ENCODE data around the gene TRDN.

The TRDN gene

GRCh38 chr6:123541462-123541861, 95.3 kb downstream of the TRDN start:
- no peaks in the 10 kb centered on the region for H3K4me1 ChIP-seq (ENCODE audit: insufficient read depth, low read length)
- no peaks in the 10 kb centered on the region for H3K27me3 ChIP-seq (ENCODE audit: insufficient read depth, low read length)
- no peak overlapping the region for H3K4me3 ChIP-seq (ENCODE audit: low read length)
- H3K9me3 ChIP-seq (ENCODE audit: low read length), result no peaks in the 10 kb centered on the region
- no peaks in the 10 kb centered on the region for H3K36me3 ChIP-seq (ENCODE audit: insufficient read depth, low read length)
- no peak overlapping the region for H2AFZ ChIP-seq (ENCODE audit: low read depth, low read length)

GRCh38 chr6:123533862-123534648, 102.7 kb downstream of the TRDN start:
- Histone ChIP-seq H3K4me3 (ENCODE audit: low read length) (no peak overlapping the region), H3K9me3 (ENCODE audit: low read length) (no peaks in the 10 kb centered on the region), H2AFZ (ENCODE audit: low read depth, low read length) (no peak overlapping the region), H3K27me3 (ENCODE audit: insufficient read depth, low read length) (no peaks in the 10 kb centered on the region), H3K36me3 (ENCODE audit: insufficient read depth, low read length) (no peaks in the 10 kb centered on the region), H3K4me1 (ENCODE audit: insufficient read depth, low read length) (no peaks in the 10 kb centered on the region)

GRCh38 chr6:123529843-123530242, 106.9 kb downstream of the TRDN start:
- H2AFZ ChIP-seq (ENCODE audit: low read depth, low read length), result no peak overlapping the region
- no peaks in the 10 kb centered on the region for H3K9me3 ChIP-seq (ENCODE audit: low read length)
- H3K36me3 ChIP-seq (ENCODE audit: insufficient read depth, low read length), result no peaks in the 10 kb centered on the region
- no peak overlapping the region for H3K4me3 ChIP-seq (ENCODE audit: low read length)
- no peaks in the 10 kb centered on the region for H3K27me3 ChIP-seq (ENCODE audit: insufficient read depth, low read length)
- no peaks in the 10 kb centered on the region for H3K4me1 ChIP-seq (ENCODE audit: insufficient read depth, low read length)

- Histone ChIP-seq H3K4me3 (ENCODE audit: low read length) (no peak overlapping the region), H3K4me1 (ENCODE audit: insufficient read depth, low read length) (no peaks in the 10 kb centered on the region), H3K36me3 (ENCODE audit: insufficient read depth, low read length) (no peaks in the 10 kb centered on the region), H3K9me3 (ENCODE audit: low read length) (no peaks in the 10 kb centered on the region), H3K27me3 (ENCODE audit: insufficient read depth, low read length) (no peaks in the 10 kb centered on the region), H2AFZ (ENCODE audit: low read depth, low read length) (no peak overlapping the region)
Measured at GRCh38 chr6:123529058-123529457, 107.7 kb downstream of the TRDN start.

GRCh38 chr6:123527406-123527805, 109.3 kb downstream of the TRDN start:
- no peaks in the 10 kb centered on the region for H3K27me3 ChIP-seq (ENCODE audit: insufficient read depth, low read length)
- no peaks in the 10 kb centered on the region for H3K9me3 ChIP-seq (ENCODE audit: low read length)
- H3K36me3 ChIP-seq (ENCODE audit: insufficient read depth, low read length), result no peaks in the 10 kb centered on the region
- no peaks in the 10 kb centered on the region for H3K4me1 ChIP-seq (ENCODE audit: insufficient read depth, low read length)
- H2AFZ ChIP-seq (ENCODE audit: low read depth, low read length), result no peak overlapping the region
- H3K4me3 ChIP-seq (ENCODE audit: low read length), result no peak overlapping the region

GRCh38 chr6:123526128-123526527, 110.6 kb downstream of the TRDN start:
- no peaks in the 10 kb centered on the region for H3K4me1 ChIP-seq (ENCODE audit: insufficient read depth, low read length)
- H3K27me3 ChIP-seq (ENCODE audit: insufficient read depth, low read length), result no peaks in the 10 kb centered on the region
- no peak overlapping the region for H3K4me3 ChIP-seq (ENCODE audit: low read length)
- H2AFZ ChIP-seq (ENCODE audit: low read depth, low read length), result no peak overlapping the region
- no peaks in the 10 kb centered on the region for H3K36me3 ChIP-seq (ENCODE audit: insufficient read depth, low read length)
- no peaks in the 10 kb centered on the region for H3K9me3 ChIP-seq (ENCODE audit: low read length)

GRCh38 chr6:123524781-123525180, 112.0 kb downstream of the TRDN start:
- no peaks in the 10 kb centered on the region for H3K36me3 ChIP-seq (ENCODE audit: insufficient read depth, low read length)
- no peak overlapping the region for H2AFZ ChIP-seq (ENCODE audit: low read depth, low read length)
- no peaks in the 10 kb centered on the region for H3K9me3 ChIP-seq (ENCODE audit: low read length)
- H3K27me3 ChIP-seq (ENCODE audit: insufficient read depth, low read length), result no peaks in the 10 kb centered on the region
- H3K4me1 ChIP-seq (ENCODE audit: insufficient read depth, low read length), result no peaks in the 10 kb centered on the region
- H3K4me3 ChIP-seq (ENCODE audit: low read length), result no peak overlapping the region

- H3K4me1 ChIP-seq (ENCODE audit: insufficient read depth, low read length), result peaks cover 7% of the 10 kb centered on the region
- H3K9me3 ChIP-seq (ENCODE audit: low read length), result no peaks in the 10 kb centered on the region
- no peak overlapping the region for H2AFZ ChIP-seq (ENCODE audit: low read depth, low read length)
- H3K27me3 ChIP-seq (ENCODE audit: insufficient read depth, low read length), result no peaks in the 10 kb centered on the region
- no peaks in the 10 kb centered on the region for H3K36me3 ChIP-seq (ENCODE audit: insufficient read depth, low read length)
- no peak overlapping the region for H3K4me3 ChIP-seq (ENCODE audit: low read length)
Measured at GRCh38 chr6:123520217-123520616, 116.5 kb downstream of the TRDN start.

- Histone ChIP-seq H3K9me3 (ENCODE audit: low read length) (no peaks in the 10 kb centered on the region), H2AFZ (ENCODE audit: low read depth, low read length) (no peak overlapping the region), H3K27me3 (ENCODE audit: insufficient read depth, low read length) (no peaks in the 10 kb centered on the region), H3K36me3 (ENCODE audit: insufficient read depth, low read length) (no peaks in the 10 kb centered on the region), H3K4me1 (ENCODE audit: insufficient read depth, low read length) (peaks cover 7% of the 10 kb centered on the region), H3K4me3 (ENCODE audit: low read length) (no peak overlapping the region)
Measured at GRCh38 chr6:123519189-123519505, 117.6 kb downstream of the TRDN start.

- Histone ChIP-seq H3K27me3 (ENCODE audit: insufficient read depth, low read length) (no peaks in the 10 kb centered on the region), H3K36me3 (ENCODE audit: insufficient read depth, low read length) (no peaks in the 10 kb centered on the region), H3K9me3 (ENCODE audit: low read length) (no peaks in the 10 kb centered on the region), H2AFZ (ENCODE audit: low read depth, low read length) (no peak overlapping the region), H3K4me1 (ENCODE audit: insufficient read depth, low read length) (peaks cover 7% of the 10 kb centered on the region), H3K4me3 (ENCODE audit: low read length) (no peak overlapping the region)
Measured at GRCh38 chr6:123518441-123519188, 118.1 kb downstream of the TRDN start.

GRCh38 chr6:123515715-123516114, 121.0 kb downstream of the TRDN start:
- Histone ChIP-seq H3K27me3 (ENCODE audit: insufficient read depth, low read length) (no peaks in the 10 kb centered on the region), H3K4me3 (ENCODE audit: low read length) (no peak overlapping the region), H2AFZ (ENCODE audit: low read depth, low read length) (no peak overlapping the region), H3K36me3 (ENCODE audit: insufficient read depth, low read length) (no peaks in the 10 kb centered on the region), H3K4me1 (ENCODE audit: insufficient read depth, low read length) (peaks cover 7% of the 10 kb centered on the region), H3K9me3 (ENCODE audit: low read length) (no peaks in the 10 kb centered on the region)

- Histone ChIP-seq H3K9me3 (ENCODE audit: low read length) (no peaks in the 10 kb centered on the region), H3K4me3 (ENCODE audit: low read length) (no peak overlapping the region), H2AFZ (ENCODE audit: low read depth, low read length) (no peak overlapping the region), H3K36me3 (ENCODE audit: insufficient read depth, low read length) (no peaks in the 10 kb centered on the region), H3K27me3 (ENCODE audit: insufficient read depth, low read length) (no peaks in the 10 kb centered on the region), H3K4me1 (ENCODE audit: insufficient read depth, low read length) (no peaks in the 10 kb centered on the region)
Measured at GRCh38 chr6:123509112-123509511, 127.6 kb downstream of the TRDN start.

GRCh38 chr6:123508290-123508689, 128.5 kb downstream of the TRDN start:
- no peaks in the 10 kb centered on the region for H3K36me3 ChIP-seq (ENCODE audit: insufficient read depth, low read length)
- H3K9me3 ChIP-seq (ENCODE audit: low read length), result no peaks in the 10 kb centered on the region
- H3K27me3 ChIP-seq (ENCODE audit: insufficient read depth, low read length), result no peaks in the 10 kb centered on the region
- no peaks in the 10 kb centered on the region for H3K4me1 ChIP-seq (ENCODE audit: insufficient read depth, low read length)
- no peak overlapping the region for H3K4me3 ChIP-seq (ENCODE audit: low read length)
- H2AFZ ChIP-seq (ENCODE audit: low read depth, low read length), result no peak overlapping the region

Data from neuron (in vitro differentiated cells).